ENCODE data around the gene MIPOL1.
"Not testable (repeated sequence)": the region's sequence is repeated elsewhere in the genome, so short reads cannot be mapped to it uniquely, and the experiment has no call there.

MIPOL1 gene

DNA sequence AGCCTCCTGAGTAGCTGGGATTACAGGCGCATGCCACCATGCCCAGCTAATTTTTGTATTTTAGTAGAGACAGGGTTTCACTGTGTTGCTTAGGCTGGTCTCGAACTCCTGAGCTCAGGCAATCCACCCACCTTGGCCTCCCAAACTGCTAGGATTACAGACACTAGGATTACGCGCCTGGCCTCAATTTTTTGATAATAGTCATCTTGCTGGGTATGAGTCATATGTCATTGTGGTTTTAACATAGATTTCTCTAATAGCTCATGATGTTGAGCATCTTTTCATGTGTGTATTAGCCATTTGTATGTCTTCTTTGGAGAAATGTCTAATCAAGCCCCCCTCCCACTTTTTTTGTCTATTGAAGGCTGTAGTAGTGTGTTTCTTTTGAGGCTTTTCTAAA, 38.3 kb downstream of the MIPOL1 start:
- not testable (repeated sequence) for DNase-seq

DNA sequence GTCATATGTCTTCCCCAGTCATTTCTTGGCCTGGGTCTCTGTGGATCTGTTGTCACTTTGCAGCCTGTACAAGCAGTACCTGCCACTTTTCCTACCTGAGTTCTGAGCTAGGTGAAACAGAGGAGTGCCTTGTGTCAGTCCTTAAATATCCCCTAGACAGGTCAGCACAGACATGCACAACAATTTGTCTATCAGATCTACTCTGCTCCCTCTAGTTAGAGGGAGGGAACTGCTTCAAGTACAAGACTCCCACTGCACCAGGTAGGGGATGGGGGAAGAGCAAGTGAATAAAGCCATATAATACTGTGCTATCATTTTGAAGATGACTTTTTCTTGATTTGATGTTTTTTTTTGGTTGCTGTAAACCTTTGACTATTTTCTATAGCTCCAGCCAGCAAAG, 39.4 kb downstream of the MIPOL1 start:
- no peak for DNase-seq

DNA sequence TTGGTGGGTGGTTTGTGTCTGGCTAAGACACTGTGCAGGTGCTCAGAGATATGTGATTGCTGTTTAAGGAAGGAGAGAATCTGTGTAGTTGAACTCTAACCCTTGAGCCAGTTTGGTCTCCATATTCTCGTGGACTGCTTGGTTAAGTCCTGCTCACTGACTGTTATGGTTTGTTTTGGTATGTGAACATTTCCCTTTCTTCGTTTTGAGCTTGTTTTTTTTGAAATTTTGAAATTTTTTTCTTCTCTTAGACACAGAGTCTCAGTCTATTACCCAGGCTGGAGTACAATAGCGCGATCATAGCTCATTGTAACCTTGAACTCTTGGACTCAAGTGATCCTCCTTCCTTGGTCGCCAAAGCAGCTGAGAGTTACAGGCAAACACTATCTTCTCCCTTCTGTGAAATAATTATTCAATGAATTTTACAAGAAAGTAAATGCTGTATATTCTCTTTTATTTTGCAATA, 40.0 kb downstream of the MIPOL1 start:
- no peak for DNase-seq

DNA sequence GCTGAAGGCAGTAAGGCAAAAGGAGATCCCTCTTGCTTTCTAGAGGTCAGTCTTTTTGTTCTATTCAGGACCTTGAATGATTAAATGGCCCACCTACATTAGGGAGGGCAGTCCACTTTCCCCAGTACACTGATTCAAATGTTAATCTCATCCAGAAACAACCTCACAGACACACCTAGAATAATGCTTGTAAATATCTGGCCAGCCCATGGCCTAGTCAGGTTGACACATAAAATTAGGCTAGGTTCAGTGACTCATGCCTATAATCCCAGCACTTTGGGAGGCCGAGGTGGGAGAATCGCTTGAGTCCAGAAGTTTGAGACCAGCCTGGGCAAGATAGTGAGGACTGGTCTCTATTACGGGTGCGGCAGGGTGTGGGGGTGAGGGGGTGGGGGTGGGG, 43.5 kb downstream of the MIPOL1 start:
- no peak for DNase-seq

DNA sequence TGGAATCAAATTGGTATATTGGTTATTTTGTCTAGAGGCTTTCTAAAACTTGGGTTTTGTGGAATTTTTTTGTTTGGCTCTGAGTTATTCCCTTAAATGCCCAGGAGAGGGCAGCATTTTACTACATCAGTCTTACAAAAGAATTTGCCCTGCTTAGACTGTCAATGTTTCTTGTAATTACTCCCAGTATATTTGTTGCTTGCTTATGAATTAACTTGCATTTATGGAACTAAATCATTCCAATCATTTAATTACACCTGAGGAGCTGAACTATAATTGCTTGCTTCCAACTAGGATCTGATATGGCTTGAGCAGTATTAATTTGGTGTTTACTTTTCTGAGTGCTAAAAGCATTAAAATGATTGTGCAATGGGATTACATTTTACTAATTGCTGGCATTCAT, 48.7 kb downstream of the MIPOL1 start:
- DNase-seq = peak; percentile 2 to 54

DNA sequence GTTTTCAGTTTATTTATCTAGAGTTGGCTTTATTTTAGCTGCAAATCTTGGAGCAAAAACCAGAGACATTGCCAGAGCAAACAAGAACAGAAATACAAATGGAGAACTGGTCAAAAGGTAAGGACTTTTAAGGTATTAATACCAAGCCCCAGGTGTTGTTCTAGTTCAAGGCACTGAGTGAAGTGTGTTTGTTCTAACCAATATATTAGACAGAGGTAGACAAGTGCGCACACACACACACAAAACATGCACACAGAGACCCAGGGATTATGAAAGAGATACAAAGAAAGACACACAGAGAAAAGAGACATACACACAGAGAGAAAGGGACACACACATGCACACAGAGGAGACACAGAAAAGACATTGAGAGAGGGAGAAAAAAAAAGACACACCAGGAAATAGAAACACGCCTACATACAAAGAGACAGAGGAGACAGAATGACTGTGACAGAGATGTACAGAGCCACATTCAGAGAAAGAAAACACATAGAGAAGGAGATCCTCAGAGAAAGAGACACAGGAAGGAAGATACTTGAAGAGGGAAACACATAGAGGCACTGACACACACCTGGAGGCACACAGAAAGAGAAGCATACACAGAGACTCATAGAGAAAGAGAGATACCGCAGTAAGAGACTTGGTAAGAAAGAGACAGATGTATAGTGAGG, 50.2 kb downstream of the MIPOL1 start:
- no peak for DNase-seq

DNA sequence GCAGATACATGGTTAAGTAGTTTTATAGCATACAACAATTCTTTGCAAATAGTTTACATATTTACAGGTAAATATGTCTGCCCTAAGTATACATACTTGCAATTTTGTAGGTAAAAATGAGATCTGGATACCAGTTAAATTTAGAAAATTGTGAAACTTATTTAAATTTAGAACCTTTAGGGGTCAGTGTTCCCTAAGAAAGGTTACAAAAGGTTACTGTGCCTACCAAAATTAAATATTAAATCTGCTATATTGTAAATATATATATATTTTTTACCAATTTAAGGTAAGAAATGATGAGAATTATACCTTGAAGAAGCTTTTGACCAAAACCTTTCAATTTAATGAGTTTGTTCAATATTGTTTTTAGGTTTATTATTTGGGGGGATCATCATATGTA, 54.0 kb downstream of the MIPOL1 start:
- no peak for DNase-seq

DNA sequence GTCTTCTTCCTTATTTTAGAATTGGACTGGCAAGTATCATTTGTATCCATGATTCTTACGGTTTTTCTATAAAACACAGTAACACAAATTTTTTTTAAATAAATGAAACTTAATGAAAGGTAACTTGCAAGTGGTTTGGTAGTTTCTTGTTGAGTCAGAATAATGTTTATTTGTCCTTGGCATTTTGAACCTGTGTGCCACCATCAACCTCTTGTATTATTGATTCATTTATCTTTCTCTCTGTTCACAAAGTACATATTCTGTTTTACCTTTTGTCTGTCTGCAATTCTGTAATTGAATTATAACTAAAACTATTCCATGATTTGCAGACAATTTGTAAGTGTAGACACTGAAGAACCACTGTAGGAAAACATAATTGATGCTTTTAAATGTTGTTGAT, 54.7 kb downstream of the MIPOL1 start:
- DNase-seq = no peak

DNA sequence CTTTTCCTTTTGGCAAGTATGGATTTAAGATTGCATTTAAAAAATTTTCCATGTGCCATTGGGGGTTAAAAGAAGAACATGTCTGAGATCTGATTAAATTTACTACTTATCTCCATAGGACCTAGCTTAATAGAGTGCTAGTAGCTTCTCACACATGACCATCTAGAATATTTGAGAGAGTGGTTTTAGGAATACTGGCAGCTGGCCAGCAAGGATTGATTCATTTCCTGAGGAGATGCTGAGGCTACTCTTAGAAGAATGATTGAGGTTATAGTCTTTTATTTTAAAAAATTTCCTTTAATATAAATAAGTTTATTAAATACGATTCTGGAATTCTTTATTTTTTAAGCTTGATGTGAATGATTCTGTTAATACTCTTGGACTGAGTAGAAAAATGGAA, 56.2 kb downstream of the MIPOL1 start:
- no peak for DNase-seq

DNA sequence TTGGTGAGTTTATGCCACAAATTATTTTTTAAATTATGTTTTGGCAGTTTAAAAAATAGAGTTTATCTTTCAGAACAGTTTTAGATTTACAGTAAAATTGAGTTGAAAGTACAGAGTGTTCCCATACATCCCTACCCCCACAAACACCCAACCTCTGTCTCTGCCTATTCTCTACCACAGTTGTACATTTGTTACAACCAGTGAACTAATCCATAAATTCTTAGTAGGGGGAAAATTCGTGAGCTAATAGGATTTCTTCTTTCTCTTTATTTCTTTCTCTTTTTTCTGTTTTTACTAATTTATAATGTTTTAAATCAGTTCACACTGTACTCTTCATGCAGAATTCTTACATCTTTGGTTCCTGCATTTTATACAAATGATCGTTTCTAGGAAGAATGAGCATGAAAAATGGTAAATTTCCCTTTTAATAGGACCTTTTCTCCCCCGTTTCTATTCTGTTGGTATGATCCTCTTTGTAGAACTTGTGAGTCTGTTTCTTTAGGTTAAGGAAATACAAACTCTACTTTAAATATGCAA, 56.7 kb downstream of the MIPOL1 start:
- DNase-seq = no peak

DNA sequence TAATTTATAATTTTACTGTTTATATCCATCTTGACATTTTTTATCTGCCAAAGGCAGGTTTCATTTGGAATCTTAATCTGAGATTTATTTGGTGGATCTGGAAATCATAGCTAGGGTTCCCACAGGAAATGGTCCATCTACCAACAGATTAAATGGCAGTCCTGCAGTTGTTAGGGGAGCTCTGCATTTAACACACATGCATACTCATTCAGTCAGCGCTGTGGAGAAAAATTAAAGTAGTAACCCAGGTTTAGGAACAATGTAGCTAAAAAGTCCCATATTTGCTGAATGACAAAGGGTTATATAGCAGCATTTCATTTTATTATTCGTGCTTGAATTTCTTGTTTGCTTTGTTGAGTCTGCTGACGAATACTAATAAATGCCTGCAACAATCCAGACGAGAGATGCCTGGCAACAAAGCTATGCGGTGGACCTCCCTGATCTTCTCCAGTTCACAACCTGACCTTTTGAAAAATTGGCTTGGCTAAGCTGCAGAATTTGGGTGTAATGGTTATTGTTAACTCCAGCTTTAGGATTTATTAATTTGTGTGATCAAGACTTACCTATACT, 59.8 kb downstream of the MIPOL1 start:
- DNase-seq = no peak

DNA sequence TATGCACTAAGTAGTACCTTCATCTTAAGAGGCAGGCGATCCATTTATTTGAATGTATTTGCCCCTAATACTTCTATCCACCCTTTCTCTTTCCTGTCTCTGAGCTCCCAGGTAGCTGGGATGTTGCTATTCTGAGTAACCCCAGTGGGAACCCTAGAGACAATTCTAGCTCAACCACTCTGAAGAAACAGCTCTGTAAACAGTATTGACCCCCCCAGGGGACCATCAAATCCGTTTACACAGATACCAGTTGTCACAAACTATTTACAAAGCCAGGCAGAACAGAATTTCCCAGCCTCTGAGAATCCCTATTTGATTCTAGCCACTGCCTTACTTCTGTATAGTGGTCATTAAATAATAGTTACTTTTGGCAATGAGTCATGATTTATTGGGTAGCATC, 64.9 kb downstream of the MIPOL1 start:
- no peak for DNase-seq

DNA sequence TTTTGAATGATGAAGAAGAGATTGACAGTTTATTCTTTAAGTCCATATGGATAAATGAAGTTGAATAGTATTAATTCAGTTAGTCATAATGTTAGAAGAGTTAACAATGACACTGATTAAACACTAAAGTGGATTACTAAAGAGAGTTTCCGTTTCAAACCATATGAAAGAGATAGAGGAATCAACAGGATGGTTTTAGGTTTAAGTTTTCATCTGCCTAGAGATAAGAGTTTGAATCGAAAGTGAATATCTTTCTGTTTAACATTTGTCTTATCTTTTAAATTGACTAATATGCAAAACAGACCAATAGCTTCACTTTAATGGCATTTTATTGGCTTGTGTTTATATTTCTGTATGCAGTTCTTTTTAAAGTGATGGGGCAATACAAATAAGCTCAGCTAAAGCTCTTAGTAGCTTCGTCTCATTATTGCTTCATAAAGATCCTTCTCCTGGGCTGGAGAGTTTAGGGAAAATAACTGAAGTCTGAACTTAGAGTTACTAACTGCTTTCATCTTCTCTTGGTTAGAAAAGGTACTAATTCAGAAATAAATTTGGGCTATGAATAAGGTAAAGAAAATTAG, 66.0 kb downstream of the MIPOL1 start:
- DNase-seq = no peak

DNA sequence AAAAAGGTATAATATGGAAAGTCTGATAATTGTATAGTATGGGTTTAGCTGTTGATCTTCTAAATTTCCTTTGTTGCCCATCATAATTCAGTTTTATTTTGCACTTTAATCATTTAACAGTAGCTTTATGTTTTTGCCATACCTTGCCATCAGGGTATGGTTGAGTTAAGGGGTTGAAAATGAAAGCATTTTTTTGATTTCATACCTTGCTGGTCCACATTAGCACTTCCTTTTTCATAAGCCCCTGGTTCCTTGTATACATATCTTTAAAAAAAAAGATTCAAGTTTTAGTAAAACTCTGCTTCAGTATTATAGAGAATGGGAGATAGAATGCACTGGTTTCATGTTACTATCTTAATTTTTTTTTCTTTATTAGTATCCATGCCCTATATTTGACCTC, 71.1 kb downstream of the MIPOL1 start:
- DNase-seq = no peak

DNA sequence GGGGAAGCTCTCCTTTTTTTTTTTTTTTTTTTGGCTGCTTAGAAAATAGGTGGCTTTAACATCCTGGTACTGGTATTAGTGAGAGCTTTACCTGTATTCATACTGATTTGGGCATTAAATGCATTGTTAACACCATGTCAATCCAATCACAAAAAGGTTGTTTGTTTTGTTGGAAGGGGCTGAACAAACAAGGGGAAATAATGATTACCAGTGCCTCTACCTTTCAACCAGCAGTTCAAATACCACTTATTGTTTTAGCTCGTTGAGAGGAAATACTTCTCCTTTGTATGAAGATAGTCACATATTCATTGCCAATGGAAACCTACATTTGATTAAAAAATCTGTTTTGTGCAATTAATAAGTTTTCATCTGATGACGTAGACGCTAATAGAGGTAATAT, 72.9 kb downstream of the MIPOL1 start:
- DNase-seq = no peak

DNA sequence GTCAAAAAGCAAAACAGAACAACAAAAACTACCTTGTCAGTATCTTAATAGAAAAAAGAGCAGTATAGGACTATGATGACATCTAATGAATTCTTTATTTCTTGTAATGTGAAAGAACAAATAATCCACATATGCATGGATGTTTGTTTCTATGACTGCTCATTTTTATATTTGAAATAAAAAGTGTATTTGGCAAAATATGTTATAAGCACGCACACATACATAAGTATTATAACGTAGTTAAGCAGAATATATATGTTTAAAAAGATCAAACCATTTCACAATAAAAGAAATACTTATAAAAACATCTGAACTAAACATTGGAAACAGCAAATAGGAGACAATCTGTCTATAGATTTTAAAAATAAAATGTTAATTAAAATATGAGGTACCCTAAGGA, 74.8 kb downstream of the MIPOL1 start:
- DNase-seq = no peak

DNA sequence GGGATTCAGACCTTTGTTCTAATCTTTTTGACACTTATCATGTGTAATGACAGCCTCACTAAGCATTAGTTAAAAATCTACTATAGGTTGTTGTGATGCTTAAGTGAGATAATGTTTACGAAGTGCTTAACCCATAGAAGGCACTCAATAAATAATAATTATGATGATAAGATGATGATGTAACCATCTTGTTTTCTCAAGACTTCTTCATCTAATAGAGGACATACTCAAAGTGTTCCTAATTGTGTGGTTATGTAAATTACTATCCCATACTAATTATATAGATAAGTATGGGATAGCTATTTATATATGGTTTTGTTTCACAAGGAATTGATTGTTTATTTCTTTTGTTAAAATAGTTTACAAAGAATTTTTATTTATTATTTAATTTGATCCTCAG, 76.9 kb downstream of the MIPOL1 start:
- no peak for DNase-seq

DNA sequence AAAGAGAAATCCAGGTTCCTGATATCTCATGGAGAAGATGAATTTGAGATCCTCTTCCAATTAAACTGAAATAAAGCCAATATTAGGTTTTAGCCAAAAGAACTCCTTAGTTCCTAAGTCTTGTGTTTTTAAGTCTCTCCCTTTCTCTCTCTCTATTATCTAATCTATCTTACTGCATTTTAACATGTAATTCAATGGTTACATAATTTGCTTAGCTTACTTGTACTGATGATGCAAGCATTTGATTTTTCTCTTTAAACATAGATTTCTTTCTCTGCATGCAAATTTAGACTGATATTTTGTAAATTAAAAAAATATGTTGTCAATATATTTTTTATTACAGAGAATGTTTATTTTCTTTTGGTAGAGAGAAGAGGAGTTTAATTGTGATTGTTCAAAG, 78.2 kb downstream of the MIPOL1 start:
- DNase-seq = no peak

DNA sequence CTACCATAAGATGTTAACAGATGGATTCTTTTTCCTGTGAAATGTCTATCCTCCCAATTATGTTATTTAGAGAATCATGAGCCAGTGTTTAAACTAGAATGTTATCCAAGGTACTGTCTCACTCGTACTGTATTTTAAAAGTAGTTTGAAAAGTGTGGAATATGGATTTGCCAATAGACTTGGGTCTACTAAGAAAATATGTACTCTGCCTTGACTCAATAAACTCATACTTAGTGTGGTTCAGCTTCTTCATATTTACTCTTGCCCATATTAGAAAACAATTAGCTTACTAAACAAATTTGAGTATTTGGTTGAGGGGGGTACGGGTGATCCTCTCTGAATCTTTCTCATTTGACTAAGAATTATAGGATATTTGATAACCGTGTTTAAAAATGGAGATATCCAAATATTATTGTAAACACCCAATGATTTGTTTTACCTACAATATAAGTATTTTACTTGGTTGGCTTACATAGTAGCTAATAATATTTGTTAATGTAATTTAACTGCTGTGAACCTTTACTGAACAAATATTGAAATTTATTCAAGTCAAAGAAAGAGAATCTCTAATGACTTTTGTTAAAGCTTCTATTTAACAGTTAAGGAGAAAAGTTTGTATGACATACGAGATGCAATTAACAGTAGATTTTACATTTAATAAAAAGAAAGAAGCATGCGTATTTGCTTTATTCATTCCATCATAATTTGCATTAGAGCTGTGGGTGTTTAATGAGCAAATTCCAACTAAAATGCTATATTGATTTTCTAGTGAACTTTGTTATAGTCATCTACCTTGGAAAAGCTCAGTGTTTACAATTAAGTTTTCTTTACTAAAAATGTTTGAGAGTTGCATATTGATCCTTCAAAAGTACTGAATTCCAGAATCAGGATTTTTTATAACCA, 81.2 kb downstream of the MIPOL1 start:
- no peak for DNase-seq

DNA sequence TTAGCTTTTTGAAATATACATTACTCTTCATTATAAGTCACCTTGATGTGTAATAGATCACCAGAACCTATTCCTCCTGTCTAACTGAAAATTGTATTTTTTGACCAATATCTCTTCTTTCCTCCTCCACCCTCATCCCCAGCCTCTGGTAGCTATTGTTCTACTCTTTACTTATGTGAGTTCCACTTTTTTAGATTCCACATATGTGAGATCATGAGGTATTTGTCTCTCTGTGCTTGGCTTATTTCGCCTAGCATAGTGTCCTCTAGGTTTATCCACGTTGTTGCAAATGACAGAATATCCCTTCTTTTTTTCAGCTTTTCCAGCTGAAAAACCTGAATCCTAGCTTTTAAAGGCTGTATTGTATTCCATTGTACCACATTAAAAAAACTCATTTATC, 82.1 kb downstream of the MIPOL1 start:
- no peak for DNase-seq

DNA sequence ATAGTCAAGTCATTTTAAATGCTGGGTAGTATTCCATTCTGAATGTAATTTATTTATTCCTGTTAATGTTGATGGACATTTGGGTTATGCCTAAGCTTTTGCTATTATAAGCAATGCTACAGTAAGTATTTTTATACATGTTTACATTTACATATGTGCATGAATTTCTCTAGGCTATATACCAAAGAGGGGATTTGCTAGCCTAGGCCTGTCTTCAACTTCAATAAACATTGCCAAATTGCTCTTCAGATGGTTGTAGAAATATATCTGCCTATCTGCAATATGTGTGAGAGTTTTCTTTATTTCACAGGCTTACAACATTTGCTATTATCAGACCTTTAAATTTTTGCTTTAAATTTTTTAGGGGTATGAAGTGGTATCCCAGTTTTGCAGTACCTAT, 87.0 kb downstream of the MIPOL1 start:
- no peak for DNase-seq

DNA sequence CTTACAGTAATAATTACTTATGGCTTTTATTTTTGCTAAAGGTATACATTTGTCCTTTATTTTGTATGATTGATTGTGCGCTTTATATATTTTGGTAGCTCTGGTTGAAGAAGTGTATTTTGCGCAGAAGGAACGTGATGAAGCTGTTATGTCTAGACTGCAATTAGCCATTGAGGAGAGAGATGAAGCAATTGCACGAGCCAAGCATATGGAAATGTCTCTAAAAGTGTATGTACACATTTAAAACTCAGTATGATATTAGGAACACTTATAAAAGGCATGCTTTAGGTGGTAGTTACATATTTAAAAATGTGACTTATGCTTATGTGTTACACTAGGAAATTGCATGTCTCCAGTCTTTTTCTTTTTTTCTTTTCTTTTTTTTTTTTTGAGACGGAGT, 87.5 kb downstream of the MIPOL1 start:
- DNase-seq = no peak

DNA sequence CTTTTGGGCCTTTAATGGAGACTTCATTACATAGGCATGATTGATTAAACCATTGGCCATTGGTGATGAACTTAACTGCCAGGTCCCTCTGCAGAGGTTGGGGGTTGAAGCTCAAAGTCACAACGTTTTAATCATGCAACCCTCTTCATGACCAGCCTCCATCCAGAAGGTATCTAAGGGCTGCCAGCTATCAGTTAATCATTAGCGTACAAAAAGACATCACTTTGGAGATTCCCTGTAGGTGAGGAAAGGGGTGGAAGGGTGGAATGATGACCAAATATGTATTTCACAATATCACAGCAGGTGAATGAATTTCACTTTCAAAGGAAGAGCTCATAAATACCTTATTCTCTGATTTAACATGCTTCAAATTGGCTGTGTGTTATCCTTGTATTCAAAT, 92.0 kb downstream of the MIPOL1 start:
- no peak for DNase-seq

All from inflammatory macrophage treated with lipopolysaccharide for 1 hour (primary cell).